M059J (cell line): ENCODE results near the gene PAQR7. TPM values are rescaled to one million over a fixed set of nuclear protein-coding genes. Genes with fewer than 3 reads are reported as not detected.
"Not testable (repeated sequence)": the region's sequence is repeated elsewhere in the genome, so short reads cannot be mapped to it uniquely, and the experiment has no call there.

Source experiments
- DNase-seq: peaks from one replicate; pipeline ENCODE4 v3.0.0-alpha.2; 2012; ENCODE audit warnings: low read depth
- total RNA-seq: library from RNA; depleted of rRNA; stranded (reverse); fragments of >200 nt; shearing (Covaris generic); gene quantifications from 2 replicates; pipeline ENCODE4 v1.2.3, GENCODE V29; 2014

Gene PAQR7
- total RNA-seq, 1 experiment from 2014 or later: 6.8 TPM

DNA sequence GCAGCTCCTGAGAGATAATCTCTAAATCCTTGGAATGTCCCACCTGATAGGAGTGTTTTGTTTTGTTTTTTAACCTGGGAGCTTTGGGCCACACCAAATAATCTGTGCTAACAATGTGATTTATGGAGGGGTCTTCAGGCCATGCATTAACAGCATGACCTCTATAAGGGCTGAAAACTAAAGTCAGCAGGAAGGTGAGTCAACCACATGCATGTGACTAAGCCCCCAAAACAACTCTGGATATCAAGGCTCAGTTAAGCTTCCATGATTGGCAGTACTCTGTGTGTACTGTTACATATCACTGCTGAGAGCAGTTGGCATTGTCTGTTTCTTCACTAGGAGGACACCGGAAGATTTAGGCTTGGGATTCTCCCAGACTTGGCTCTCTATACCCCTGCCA lies 27.0 kb downstream of the PAQR7 start:
- DNase-seq: no peak

DNA sequence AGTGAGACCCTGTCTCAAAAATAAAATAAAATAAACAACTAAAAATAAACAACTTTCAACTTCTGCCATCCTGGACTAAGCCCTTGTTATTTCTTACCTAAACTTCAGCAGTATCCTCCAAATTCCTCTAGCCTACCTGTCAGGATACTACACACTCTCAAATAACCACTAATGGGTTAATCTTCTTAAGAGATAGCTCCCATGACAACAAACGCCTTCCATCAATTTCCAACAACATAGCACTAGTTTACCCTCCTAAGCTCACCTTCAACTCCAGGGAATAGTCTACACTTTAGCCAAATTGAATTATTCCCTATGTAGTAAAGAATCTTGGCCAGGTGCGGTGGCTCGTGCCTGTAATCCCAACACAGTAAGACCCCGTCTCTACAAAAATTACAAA lies 27.6 kb downstream of the PAQR7 start:
- no peak for DNase-seq

DNA sequence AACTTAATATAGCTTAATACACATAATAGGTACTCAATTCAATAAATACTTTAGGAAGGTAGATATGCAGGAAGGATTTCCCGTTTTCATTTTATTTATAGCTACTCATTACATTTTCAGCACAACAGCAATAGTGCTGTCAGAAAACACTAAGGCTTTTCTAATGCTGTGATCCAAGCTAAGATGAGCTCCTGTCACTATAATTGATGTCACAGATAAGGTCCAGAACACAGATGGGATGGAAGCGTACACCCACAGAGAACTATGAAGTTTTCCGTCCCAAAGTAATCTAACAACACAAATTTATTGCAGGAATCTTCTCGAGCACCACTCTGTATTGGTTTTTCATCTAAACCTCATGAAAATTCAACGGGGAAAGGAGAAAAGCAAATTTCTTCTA lies 29.8 kb downstream of the PAQR7 start:
- no peak for DNase-seq

DNA sequence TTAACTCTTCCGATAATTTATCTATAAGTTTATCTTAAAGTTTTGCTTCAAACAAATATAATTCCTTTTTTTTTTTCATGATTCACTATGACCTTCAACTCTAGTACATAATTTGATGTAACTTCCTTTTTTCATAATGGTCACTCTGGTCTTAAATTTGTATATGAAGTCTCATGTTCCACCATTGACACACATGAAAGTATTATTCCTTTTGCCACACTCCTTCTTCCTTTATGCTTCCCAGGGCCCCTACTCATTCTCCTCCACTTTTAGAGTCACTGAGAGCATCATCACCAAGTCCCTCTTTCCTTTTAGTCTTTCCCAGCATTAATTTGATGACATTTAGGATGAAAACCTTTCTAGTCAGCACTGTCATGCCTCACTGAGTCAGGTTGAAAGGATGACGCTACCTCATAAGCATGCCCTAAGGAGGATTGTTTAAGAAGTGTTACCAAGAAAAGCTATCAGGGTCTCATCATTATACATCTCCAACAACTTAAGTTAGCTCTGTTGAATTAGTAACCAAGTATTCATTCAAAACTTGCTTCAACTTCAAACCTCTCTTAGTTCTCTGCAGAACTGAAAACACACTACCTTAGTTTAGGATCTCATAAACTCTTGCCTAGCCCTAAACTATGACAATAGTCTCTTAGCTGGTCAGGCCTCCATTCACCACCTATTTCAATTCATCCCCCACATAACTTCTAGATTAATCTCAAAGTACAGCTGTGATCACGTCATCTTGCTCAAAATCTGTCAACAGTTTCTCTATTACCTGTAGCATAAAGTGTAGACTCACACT lies 30.8 kb downstream of the PAQR7 start:
- DNase-seq: no peak

DNA sequence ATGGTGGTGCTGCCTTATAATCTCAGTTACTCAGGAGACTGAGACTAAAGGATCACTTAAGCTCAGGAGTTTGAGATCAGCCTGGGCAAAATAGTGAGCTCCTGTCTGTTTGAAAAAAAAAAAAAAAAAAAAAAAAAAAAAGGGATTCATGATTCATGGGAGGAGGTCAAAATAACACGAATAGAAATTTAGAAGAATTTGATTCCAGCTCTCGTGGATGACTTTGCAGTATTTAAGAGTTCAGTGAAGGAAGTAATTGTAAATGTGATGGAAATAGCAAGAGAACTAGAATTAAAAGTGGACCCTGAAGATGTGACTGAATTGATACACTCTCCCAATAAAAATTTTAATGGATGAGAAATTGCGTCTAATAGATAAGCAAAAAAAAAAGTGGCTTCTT lies 32.0 kb downstream of the PAQR7 start:
- no peak for DNase-seq

DNA sequence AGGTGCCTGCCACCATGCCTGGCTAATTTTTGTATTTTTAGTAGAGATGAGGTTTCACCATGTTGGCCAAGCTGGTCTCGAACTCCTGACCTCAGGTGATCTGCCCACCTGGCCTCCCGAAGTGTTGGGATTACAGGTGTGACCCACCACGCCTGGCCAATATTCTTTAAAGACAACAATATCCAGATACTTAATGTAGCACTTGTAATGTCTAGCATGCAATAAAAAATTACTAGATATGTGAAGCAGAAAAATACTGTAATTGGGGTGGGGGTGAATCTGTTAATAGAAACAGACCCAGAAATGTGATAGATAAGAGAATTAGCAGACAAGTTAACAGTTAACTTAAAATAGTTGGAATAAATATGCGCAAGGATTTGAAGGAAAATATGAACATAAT lies 35.7 kb downstream of the PAQR7 start:
- not testable (repeated sequence) for DNase-seq

DNA sequence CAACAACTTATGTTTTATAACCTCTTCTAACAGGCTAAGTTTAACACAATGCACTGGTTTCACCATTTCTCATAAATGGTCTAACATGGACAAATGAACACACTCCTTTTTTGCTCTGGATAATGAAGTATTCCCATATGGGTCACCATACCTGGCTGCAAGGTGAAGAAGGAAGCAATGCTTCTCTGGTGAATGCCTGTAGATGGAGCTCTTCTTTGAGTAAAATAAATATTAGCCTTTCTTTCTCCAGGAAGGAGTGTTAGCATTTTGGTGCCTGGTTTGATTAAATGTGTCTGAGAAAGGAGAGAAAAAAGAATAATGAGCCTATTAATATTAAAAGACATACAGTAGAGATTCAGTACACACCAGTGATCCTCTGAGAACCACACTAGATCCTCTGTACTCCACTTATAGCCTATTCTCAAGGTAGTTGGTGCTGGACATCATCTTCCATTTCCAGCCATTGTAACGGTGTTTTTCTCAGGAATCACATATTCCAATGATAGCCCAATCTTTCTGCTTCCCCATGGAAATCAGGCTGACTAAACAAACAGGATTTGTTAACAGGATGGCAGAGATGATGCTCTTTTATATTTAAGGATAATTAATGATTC lies 38.1 kb downstream of the PAQR7 start:
- peak; percentile 29 for DNase-seq

DNA sequence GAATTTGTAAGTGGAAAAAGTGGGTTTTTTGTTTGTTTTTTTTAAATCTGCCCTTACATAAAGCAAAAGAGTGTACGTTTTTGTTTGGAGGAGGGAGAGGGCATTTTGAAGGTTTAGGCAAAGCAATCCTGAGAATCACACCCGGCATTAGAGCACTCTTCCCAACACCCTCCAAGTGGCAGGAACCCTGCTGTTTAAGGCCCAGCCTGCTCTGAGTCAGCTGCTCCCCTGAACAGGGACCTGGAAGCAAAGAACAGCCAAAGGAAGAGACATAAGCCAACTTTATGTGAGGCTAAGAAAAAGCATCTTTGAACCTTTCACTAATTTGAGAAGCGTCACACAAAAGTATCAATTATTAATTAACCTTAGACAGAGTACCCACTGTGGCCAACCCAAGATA lies 38.8 kb downstream of the PAQR7 start:
- no peak for DNase-seq

DNA sequence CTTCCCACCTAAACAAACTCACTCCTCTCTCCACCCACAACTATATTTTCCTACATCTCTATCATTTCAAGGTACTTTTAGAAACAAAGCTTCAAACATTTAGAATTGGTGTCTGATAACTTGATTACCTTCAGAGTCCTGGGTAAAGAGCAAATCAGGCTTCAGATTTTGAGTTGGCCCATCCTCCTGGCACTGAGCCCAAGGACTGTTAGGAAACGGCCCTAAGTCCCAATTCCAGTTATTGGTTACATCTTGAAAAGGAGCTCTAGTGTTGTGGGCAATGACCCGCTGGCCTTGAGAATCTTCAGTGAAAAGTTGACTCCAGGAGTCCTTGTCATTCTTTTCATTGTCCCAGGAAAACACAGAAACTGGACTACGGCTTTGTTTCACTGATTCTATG lies 40.6 kb downstream of the PAQR7 start:
- DNase-seq: no peak

DNA sequence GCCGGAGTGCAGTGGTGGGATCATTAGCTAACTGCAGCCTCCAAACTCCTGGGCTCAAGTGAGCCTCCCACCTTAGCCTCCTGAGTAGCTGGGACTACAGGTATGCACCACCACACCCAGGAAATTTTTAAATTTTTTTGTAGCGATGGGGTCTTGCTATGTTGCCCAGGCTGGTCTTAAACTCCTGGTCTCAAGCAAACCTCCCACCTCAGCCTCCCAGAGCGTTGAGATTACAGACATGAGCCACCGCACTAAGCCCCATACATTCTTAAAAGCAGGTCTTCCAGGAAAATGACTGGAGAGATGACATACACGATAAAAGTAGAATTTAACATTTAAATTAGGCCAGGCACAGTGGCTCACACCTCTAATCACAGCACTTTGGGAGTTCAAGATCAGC lies 42.4 kb downstream of the PAQR7 start:
- DNase-seq: no peak

DNA sequence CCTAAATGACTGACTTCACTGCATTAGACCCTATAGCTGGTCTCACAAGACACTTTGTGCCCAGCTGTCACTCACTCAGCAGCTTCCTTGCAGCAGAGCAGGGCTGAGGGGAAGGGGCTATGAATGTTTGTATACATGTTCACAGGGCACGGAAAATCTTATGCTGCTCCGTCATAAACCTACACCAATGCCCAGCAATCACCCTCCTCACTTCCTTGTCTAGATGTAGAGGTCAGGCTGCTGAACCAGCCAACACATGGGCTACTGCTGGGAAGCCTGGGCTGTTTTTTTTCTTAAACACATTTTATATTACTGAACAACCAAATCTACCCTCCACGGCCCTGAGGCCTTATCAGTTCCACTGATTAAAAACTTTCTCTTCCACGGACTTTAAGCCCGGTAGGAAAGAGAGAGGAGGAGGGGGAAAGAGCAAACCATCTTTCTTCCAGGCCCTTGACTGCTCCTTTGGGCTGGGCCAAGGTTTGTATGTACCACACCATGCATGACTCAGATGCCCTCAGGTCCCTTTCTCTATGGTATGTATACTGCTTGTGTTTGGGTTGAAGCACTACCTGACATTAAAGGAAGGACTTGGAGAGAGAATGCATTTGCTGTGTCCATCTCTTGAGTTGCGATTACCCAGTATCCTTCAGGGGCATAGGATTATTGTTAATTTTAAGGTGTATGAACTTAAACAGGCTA lies 43.0 kb downstream of the PAQR7 start:
- DNase-seq: peak; percentile 35

DNA sequence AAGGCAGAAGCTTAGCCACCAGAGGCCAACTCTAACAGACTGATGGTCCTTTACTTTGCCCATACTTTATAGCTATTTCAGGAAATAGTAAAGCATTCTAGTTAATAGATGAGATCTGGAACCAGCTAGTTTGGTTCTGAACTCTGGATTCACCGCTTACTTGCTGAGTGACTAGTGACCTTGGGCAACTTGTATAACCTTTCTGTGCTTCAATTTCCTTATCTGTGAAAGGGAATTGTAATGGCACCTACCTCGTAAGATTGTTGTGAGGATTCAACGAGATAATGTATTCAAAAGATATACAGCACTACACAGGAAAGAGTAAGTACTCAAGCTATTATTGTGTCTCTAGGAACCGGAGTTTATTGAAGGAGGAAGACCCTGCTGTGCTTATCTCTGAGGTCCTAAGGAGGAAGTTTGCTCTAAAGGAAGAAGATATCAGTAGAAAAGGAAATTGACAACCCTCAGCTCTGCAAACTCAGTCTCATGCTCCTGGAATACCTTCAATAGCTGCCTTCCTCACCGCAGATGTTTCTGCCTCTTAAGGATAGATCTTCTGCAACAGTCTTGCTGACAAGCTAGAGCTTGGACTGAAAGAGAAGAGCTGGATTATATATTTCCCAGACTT lies 43.8 kb downstream of the PAQR7 start:
- DNase-seq: no peak

DNA sequence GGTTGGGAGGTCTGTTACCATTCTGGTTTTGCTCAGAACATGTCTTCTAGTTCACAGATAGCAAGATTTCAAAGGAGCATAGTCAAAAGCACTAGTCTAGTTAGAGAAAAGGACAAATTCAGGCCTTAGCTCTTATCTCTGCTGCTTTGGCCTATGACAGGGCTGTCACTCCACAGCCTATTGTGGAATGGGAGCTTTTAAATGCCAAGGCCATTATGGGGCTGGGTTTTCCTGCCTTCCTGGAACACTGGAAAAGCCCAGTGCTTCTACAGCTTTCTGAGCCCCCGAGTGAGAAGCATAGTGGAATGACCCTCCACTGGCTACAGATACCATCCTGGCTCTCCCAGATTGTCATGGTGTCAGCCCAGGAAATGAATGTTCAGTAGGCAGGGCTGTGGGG lies 46.5 kb downstream of the PAQR7 start:
- DNase-seq: no peak

DNA sequence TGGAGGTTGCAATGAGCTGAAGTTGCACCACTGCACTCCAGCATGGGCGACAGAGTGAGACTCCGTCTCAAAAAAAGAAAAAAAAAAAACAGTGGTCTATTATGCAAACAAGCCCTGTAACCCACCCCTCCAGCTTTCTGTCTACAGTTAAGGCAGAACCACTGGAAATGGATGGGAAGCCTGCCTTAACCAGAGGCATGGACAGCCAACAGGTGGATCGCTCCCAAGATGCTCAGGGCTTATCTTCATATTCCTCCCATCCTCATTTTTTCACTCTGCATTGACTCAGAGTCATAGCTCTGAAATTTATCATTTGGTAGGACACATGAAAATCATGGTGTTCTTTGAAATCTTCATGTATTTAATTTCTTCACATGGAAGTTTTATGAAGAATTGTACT lies 47.0 kb downstream of the PAQR7 start:
- DNase-seq: no peak

DNA sequence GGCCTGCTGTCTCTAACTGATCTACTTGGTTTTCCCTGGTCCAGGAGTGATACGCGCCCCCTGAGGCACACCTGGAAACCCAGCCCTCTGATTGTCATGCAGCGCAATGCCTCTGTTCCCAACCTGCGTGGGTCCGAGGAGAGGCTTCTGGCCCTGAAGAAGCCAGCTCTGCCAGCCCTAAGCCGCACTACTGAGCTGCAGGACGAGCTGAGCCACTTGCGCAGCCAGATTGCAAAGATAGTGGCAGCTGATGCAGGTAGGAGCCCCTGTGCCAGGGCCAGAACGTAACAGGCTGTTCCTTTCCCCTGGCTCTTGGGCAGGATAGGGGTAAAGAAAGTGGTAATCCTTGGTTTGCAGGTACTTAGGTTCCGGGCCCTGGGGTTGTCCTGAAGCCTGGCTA lies 48.9 kb downstream of the PAQR7 start:
- no peak for DNase-seq

DNA sequence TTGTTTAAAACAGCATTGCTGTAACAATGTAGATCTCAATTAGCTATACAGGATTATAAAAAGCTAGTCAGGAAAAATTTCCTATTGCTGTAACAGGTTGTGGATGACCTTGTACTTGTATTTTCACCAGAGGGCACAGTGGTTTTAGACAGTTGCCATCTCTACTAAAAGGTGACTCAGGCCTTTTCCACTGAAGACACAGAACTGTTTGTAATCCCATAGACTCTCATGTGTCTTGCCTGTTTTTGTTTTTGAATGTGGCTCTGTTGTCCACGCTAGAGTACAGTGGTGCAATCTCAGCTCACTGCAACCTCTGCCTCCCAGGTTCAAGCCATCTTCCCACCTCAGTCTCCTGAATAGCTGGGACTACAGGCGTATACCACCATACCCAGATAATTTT lies 49.9 kb downstream of the PAQR7 start:
- peak; percentile 39 for DNase-seq

DNA sequence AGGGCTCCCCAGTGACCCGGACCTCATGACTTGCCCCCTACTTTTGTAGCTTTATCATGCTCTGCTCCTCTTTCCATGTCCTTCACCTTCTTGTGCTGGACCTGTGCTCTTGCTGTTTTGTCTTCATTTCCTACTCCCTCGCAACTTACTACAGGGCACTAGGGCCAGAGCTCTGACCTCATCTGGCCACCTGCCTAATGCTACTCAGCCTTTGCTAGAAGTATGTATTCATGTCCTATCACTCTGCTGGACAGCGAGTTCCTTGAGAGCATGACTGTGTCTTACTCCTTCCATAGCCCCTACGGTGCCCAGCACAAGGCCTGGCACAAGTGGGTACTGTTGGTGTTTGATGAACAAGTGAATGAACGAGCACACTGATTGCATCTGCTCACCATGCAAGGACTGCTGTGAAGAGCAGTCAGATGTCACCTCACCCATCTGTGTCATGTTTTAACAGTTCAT lies 53.8 kb downstream of the PAQR7 start:
- peak; percentile 42 for DNase-seq

DNA sequence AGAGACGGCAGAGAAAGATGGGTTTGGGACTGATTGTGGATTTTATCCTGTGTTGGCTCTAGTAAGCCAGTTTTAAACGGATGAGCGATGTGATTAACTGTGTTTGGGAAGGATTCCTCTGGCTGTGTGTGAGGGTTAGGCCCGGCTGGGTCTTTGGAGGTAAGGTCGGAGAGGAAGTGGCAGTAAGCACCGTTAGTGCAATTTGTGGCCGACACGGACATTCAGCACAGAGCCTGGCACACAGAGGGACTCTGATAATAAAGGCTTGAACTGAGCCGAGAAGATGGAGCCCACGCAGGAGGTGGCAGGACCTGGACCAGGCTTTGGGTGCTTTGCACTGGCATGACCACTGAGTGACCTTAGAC lies 54.4 kb downstream of the PAQR7 start:
- no peak for DNase-seq

DNA sequence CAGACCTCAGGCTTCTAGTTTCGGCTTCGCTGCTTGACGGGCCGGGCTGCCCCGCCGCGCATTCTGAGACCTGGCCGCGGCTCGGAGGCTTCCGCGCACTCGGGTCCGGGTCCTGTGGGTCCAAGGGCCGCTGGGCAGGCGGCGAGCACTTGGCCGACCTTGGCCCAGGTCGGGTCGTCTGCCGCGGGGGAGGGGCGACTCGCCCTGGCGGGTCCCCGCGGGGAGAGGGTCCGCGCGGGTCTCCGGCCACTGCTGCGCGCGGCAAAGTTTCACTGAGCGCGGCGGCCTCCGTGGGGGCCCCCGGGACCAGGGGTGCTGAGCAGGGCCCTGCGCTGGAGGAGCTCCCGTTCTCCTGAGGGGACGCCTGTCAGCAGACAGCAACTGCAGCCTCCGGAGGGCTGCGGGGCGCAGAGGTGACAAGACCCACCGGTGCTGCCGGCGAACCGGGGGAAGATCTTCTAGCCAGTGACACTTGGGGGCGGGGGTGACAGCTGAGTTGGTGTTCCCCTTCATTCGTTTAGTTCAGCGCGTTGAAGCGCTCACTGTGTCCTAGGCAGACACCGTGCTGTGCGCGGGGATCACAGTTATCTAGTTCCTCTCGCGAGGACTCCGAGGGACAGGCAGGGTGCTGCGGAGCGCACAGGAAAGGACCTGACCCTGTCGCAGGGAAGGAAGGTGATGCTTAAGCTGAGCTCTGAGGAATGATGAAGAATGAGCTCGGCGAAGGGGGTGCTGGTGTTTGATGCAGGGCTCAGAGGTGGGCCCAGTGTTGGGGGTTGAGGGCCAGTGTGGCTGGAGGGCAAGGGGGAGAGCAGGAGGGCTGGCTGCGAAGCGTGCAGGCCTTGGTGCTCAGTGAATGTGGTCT lies 55.0 kb downstream of the PAQR7 start:
- peak; percentile 80 for DNase-seq

DNA sequence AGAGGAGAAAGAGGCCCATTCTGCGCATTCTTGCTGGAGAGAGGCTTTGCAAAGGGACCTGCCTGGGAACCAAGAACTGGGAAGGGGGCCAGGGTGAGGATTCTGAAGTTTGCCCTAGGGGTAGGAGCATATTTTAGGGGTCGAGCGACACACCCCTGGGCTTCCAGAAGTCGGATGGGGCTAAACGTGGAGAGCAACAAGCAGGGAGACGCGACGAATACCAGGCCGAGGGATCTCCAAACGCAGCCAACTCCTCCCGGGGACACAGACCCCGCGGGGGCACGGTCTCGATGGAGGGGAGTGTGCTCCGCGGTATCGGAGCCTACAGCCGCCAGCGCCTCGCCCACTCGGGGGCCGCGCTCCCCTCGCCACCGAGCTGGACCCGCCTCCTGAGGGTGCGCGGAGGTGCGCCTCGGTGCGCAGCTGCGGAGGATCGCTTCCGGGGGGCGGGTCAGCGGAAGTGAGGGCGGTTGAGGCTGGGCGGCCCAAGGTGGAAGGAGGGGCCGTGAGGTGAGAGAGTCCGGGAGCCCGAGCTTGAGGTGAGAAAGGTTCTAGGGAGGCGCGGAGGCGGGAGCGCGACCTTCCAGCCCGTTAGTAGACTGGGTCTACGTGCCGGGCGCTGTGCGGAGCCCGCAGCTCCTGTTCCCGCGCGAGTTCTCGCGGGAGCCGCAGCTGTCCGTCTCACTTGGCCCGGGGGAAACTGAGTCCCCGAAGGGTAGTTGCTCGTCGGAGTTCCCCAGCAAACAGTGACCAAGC lies 55.8 kb downstream of the PAQR7 start, which contains the start of gene MTFR1L:
TSS of gene MTFR1L (plus strand) at position 464 of the 756 bp plus-strand sequence. CDS start 3,151 bp downstream, outside the sequence.
- DNase-seq: peak; percentile 86

DNA sequence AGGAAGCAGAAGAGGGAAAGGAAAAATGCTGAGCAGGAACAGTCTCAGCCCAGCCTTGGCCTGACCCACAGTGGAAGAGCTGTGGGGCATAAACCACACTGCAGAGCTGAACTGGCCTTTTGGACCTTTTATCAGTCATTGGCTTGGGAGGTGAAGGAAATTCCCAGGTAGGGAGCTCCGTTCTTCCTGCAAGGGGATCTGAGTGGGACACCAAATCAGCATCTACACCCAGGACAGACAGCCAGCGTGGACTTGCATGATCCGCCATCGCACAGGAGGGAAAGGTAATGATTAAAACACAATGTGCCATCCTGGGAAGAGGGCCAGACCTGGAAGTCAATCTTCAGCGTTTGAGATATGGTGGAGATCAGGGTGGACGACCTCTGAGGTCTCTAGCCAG lies 56.9 kb downstream of the PAQR7 start:
- DNase-seq: no peak
